ENCODE results near the gene KLHL22.

- TF ChIP-seq CTCF (conservative IDR thresholded peaks at IDR 0.05; ENCODE audit: low read depth, low read length) (no peak), EZH2phosphoT487 (IDR thresholded peaks at IDR 0.05; ENCODE audit: borderline replicate concordance, low read length) (no peak), EZH2 (IDR thresholded peaks at IDR 0.05; ENCODE audit: low read length, unreplicated experiment) (no peak)
These were observed 43.7 kb downstream of the KLHL22 start for GRCh38 chr22:20451920-20452319.

Measured in PC-3 (cell line).